Smooth muscle cell (in vitro differentiated cells): ENCODE results near the gene CCDC171. TPM values are rescaled to one million over a fixed set of nuclear protein-coding genes. Genes with fewer than 3 reads are reported as not detected.
"Not testable (repeated sequence)": the region's sequence is repeated elsewhere in the genome, so short reads cannot be mapped to it uniquely, and the experiment has no call there.

Source experiments
- DNase-seq: peaks from one replicate; lab custom pipeline; 2025; ENCODE audit not compliant: unreplicated experiment; lab: John Stamatoyannopoulos, UW
- H2AFZ ChIP-seq: fragments of 200-600 bp; sonication (generic); 2 replicates; pipeline ENCODE4 v1.6.0; 2016; ENCODE audit warnings: antibody characterized with exemption, low read depth, mild to moderate bottlenecking
- H3F3A ChIP-seq: fragments of 200-600 bp; sonication (generic); 2 replicates; pipeline ENCODE4 v1.6.0; 2017; ENCODE audit warnings: antibody characterized with exemption, low read depth
- H3K27ac ChIP-seq: fragments of 200-600 bp; sonication (generic); 2 replicates; pipeline ENCODE4 v1.5.1; 2016; ENCODE audit warnings: low read depth, mild to moderate bottlenecking
- H3K27me3 ChIP-seq: fragments of 200-600 bp; sonication (generic); 2 replicates; pipeline ENCODE4 v1.6.1; 2016; ENCODE audit warnings: low read depth, mild to moderate bottlenecking
- H3K36me3 ChIP-seq: fragments of 200-600 bp; sonication (generic); 2 replicates; pipeline ENCODE4 v1.5.1; 2016; ENCODE audit warnings: low read depth
- H3K4me1 ChIP-seq: fragments of 200-600 bp; sonication (generic); 2 replicates; pipeline ENCODE4 v1.5.1; 2016; ENCODE audit warnings: low read depth
- H3K4me2 ChIP-seq: fragments of 200-600 bp; sonication (generic); 2 replicates; pipeline ENCODE4 v1.6.0; 2016; ENCODE audit warnings: mild to moderate bottlenecking
- H3K4me3 ChIP-seq: fragments of 200-600 bp; sonication (generic); 2 replicates; pipeline ENCODE4 v1.5.1; 2016; ENCODE audit warnings: mild to moderate bottlenecking
- H3K79me2 ChIP-seq: fragments of 200-600 bp; sonication (generic); 2 replicates; pipeline ENCODE4 v1.6.0; 2016; ENCODE audit warnings: low read depth, mild to moderate bottlenecking
- H3K9ac ChIP-seq: fragments of 200-600 bp; sonication (generic); 2 replicates; pipeline ENCODE4 v1.6.0; 2016; ENCODE audit warnings: low read depth
- H3K9me3 ChIP-seq: fragments of 200-600 bp; sonication (generic); replicated peaks from 2 replicates; pipeline ENCODE4 v1.5.1; 2016; ENCODE audit warnings: low read depth
- H4K20me1 ChIP-seq: fragments of 200-600 bp; sonication (generic); 2 replicates; pipeline ENCODE4 v1.6.0; 2016; ENCODE audit warnings: low read depth
- WGBS: methylation state at CpG from one replicate; pipeline ENCODE4 v1.1.7; 2016; ENCODE audit warnings: low lambda C conversion rate; 5-methylcytosine and 5-hydroxymethylcytosine counted together
- polyA plus RNA-seq: library from polyadenylated mRNA; unstranded; fragments of >200 nt; fragmentation: Nextera tagmentation; extraction: Ambion mirVana; gene quantifications from 2 replicates; pipeline ENCODE4 v1.2.1, GENCODE V29; 2016
- total RNA-seq: library from RNA; depleted of rRNA; stranded (reverse); fragments of >200 nt; gene quantifications from 2 replicates; pipeline ENCODE4 v1.2.3, GENCODE V29; 2014
- TF ChIP-seq, protein P1 (sequence below): fragments of 200-600 bp; sonication (generic); IDR thresholded peaks from 2 replicates; pipeline ENCODE4 v1.5.1; 2017; ENCODE audit warnings: borderline replicate concordance, mild to moderate bottlenecking, antibody characterized with exemption; ENCODE audit not compliant: insufficient read depth, poor library complexity, severe bottlenecking

CCDC171 gene
- total and polyA plus RNA-seq, 2 experiments from 2014 or later = 0.46 to 2.3 TPM

- Histone ChIP-seq H3K4me2 (no peak overlapping the region), H3K36me3 (no peaks in the 10 kb centered on the region), H3K27ac (no peak overlapping the region), H3K79me2 (no peaks in the 10 kb centered on the region), H3F3A (no peaks in the 10 kb centered on the region), H4K20me1 (no peaks in the 10 kb centered on the region), H3K27me3 (no peaks in the 10 kb centered on the region), H3K4me3 (no peak overlapping the region), H3K9ac (no peak overlapping the region), H3K4me1 (no peaks in the 10 kb centered on the region), H2AFZ (no peak overlapping the region), H3K9me3 (no peaks in the 10 kb centered on the region)
- TF ChIP-seq, protein P1, sequence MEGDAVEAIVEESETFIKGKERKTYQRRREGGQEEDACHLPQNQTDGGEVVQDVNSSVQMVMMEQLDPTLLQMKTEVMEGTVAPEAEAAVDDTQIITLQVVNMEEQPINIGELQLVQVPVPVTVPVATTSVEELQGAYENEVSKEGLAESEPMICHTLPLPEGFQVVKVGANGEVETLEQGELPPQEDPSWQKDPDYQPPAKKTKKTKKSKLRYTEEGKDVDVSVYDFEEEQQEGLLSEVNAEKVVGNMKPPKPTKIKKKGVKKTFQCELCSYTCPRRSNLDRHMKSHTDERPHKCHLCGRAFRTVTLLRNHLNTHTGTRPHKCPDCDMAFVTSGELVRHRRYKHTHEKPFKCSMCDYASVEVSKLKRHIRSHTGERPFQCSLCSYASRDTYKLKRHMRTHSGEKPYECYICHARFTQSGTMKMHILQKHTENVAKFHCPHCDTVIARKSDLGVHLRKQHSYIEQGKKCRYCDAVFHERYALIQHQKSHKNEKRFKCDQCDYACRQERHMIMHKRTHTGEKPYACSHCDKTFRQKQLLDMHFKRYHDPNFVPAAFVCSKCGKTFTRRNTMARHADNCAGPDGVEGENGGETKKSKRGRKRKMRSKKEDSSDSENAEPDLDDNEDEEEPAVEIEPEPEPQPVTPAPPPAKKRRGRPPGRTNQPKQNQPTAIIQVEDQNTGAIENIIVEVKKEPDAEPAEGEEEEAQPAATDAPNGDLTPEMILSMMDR = no peak
- no peak for DNase-seq
- WGBS = 73% methylated on average over 8 of the region's 8 CpGs
These were observed 23.7 kb downstream of the CCDC171 start for GRCh38 chr9:15576350-15577050.

GRCh38 chr9:15578714-15579113 is 25.9 kb downstream of the CCDC171 start:
- Histone ChIP-seq H3K27ac (no peak overlapping the region), H3K4me2 (no peak overlapping the region), H3K36me3 (no peaks in the 10 kb centered on the region), H3K4me1 (no peaks in the 10 kb centered on the region), H3K9me3 (no peaks in the 10 kb centered on the region), H4K20me1 (no peaks in the 10 kb centered on the region), H3K4me3 (no peak overlapping the region), H3K79me2 (no peaks in the 10 kb centered on the region), H3F3A (no peaks in the 10 kb centered on the region), H3K27me3 (no peaks in the 10 kb centered on the region), H3K9ac (no peak overlapping the region), H2AFZ (no peak overlapping the region)
- TF ChIP-seq, protein P1 = no peak
- 96% methylated on average over 6 of the region's 6 CpGs for WGBS
- no peak for DNase-seq

DNA sequence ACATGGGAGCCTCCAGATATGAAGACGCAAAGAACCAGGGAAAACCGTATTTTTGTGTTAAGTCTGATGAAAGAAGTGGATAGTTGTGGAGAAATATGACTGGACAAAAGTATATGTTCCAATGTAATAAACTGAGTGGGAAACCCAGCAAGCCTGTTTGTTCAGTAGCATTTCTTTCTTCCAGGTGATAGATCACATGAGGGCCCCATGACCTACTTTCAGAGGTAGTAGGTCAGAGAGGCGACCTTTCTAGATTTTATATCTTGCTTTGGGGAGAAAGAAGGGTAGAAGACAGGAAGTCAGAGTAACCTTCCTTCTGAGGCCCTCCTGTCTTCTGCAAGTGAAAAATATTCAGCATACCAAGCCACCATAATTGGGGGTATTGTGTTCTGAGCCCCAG is 31.5 kb downstream of the CCDC171 start:
- no peak overlapping the region for H2AFZ ChIP-seq
- no peak overlapping the region for H3K9ac ChIP-seq
- WGBS = 96% methylated on average over 3 of the region's 3 CpGs
- H3K27ac ChIP-seq = no peak overlapping the region
- no peaks in the 10 kb centered on the region for H3K27me3 ChIP-seq
- no peak for DNase-seq
- no peaks in the 10 kb centered on the region for H3K79me2 ChIP-seq
- no peaks in the 10 kb centered on the region for H3K4me1 ChIP-seq
- no peak overlapping the region for H3K4me2 ChIP-seq
- TF ChIP-seq, protein P1 = no peak
- no peaks in the 10 kb centered on the region for H3K9me3 ChIP-seq
- H4K20me1 ChIP-seq = no peaks in the 10 kb centered on the region
- no peaks in the 10 kb centered on the region for H3K36me3 ChIP-seq
- H3F3A ChIP-seq = no peaks in the 10 kb centered on the region
- H3K4me3 ChIP-seq = no peak overlapping the region

- WGBS = 88% methylated on average over 3 of the region's 3 CpGs
- Histone ChIP-seq H3K9me3 (no peaks in the 10 kb centered on the region), H3K27me3 (no peaks in the 10 kb centered on the region), H3K4me3 (no peak overlapping the region), H3K36me3 (no peaks in the 10 kb centered on the region), H3F3A (no peaks in the 10 kb centered on the region), H3K9ac (no peak overlapping the region), H3K27ac (no peak overlapping the region), H4K20me1 (no peaks in the 10 kb centered on the region), H3K4me2 (no peak overlapping the region), H3K4me1 (no peaks in the 10 kb centered on the region), H3K79me2 (no peaks in the 10 kb centered on the region), H2AFZ (no peak overlapping the region)
- no peak for DNase-seq
- TF ChIP-seq, protein P1 = no peak
These were observed 39.5 kb downstream of the CCDC171 start for GRCh38 chr9:15592317-15592716.

GRCh38 chr9:15592940-15593339 is 40.1 kb downstream of the CCDC171 start:
- not testable (repeated sequence) for H3F3A ChIP-seq

More at GRCh38 chr9:15592940-15593339, 40.1 kb downstream of the CCDC171 start:
- H3K9me3 ChIP-seq, DNase-seq, H3K4me1 ChIP-seq, H3K36me3 ChIP-seq, H3K9ac ChIP-seq, H3K27me3 ChIP-seq, H3K4me3 ChIP-seq, H4K20me1 ChIP-seq, H3K4me2 ChIP-seq, H3K27ac ChIP-seq, H3K79me2 ChIP-seq, H2AFZ ChIP-seq: not testable (repeated sequence)
- 91% methylated on average over 1 of the region's 1 CpG for WGBS
